ENCODE data around the gene RABGAP1L. TPM values are rescaled to one million over a fixed set of nuclear protein-coding genes. Genes with fewer than 3 reads are reported as not detected.

Gene RABGAP1L
- total and polyA plus RNA-seq, 2 donors (not counting 3 experiments of a cell fraction or from before 2014, with no cell fraction given): 6.4 to 22.2 TPM

GRCh38 chr1:174640783-174641182 is 481.5 kb downstream of the RABGAP1L start:
- Histone ChIP-seq H3K9ac (replicated peaks; ENCODE audit: extremely low read depth, insufficient read depth, low read length) (no peak overlapping the region), H2AFZ (ENCODE audit: low read depth, low read length) (no peak overlapping the region), H3K4me2 (ENCODE audit: insufficient read depth, low read length) (no peak overlapping the region), H4K20me1 (replicated peaks; ENCODE audit: control insufficient read depth, extremely low read depth, insufficient read depth, low read length) (no peaks in the 10 kb centered on the region), H3K27me3 (ENCODE audit: control insufficient read depth in 2 of 2, insufficient read depth in 2 of 2, low read length in 2 of 2) (no peaks in the 10 kb centered on the region), H3K9me1 (replicated peaks; ENCODE audit: control insufficient read depth, extremely low read depth, insufficient read depth, low read length) (no peaks in the 10 kb centered on the region), H3K4me1 (ENCODE audit: control insufficient read depth, extremely low read depth, insufficient read depth, low read length) (no peaks in the 10 kb centered on the region), H3K27ac (ENCODE audit: insufficient read depth, low read depth, low read length) (no peak overlapping the region), H3K79me2 (ENCODE audit: control insufficient read depth, insufficient read depth, low read length) (no peaks in the 10 kb centered on the region), H3K9me3 (replicated peaks; ENCODE audit: control insufficient read depth, insufficient read depth, low read length) (no peaks in the 10 kb centered on the region), H3K4me3 (replicated peaks in 1 of 3; ENCODE audit: insufficient read depth in 1 of 3, low read depth in 1 of 3, low read length in 3 of 3) (no peak overlapping the region), H3K36me3 (ENCODE audit: control insufficient read depth in 2 of 2, extremely low read depth in 1 of 2, insufficient read depth in 2 of 2, low read length in 2 of 2) (no peaks in the 10 kb centered on the region)
- intact Hi-C loops (cut with micrococcal nuclease): no loop called here
- CTCF ChIA-PET: interaction anchor here (0.8 to 1.1 kb wide), 2 partner anchors 16 to 85 kb away, joined by 3 read pairs; no protein-coding TSS in a partner anchor
- DNase-seq (ENCODE audit: low read depth, low spot score) (no peak), FAIRE-seq (no peak)
- BruUV-seq (replicated peaks): no TSS peak
- no peak for TF ChIP-seq POLR2AphosphoS5 (IDR thresholded peaks at IDR 0.05; ENCODE audit: insufficient read depth, low read depth, low read length)
- no peak for TF ChIP-seq JUN (IDR thresholded peaks at IDR 0.05; ENCODE audit: borderline replicate concordance, insufficient read depth, insufficient read length, low read depth)
- TF ChIP-seq MAX (IDR thresholded peaks at IDR 0.05; ENCODE audit: insufficient read depth, insufficient read length): no peak
- no peak for TF ChIP-seq FOS (IDR thresholded peaks at IDR 0.05; ENCODE audit: borderline replicate concordance, insufficient read depth, low read length)
- TF ChIP-seq CTCF (IDR thresholded peaks at IDR 0.05; ENCODE audit: extremely low read depth in 1 of 2, insufficient read depth in 1 of 2, low read depth in 1 of 2, low read length in 2 of 2): no peak
- TF ChIP-seq MYC (IDR thresholded peaks at IDR 0.05; ENCODE audit: low read depth, low read length): no peak
- POLR2A ChIA-PET: no interaction called here
- dilution Hi-C loops (cut with MboI; ENCODE audit: extremely low pct_ligation_motif_present, low sequenced_read_pairs): no loop called here

Data from endothelial cell of umbilical vein (primary cell).